K562 (cell line): Measurements from ENCODE around the gene XAB2. TPM values are rescaled to one million over a fixed set of nuclear protein-coding genes. Genes with fewer than 3 reads are reported as not detected.

ENCODE experiments used
- CBX2 ChIP-seq: fragments of 200-600 bp; sonication (generic); IDR thresholded peaks from one replicate; pipeline ENCODE4 v1.6.1; 2012; ENCODE audit warnings: mild to moderate bottlenecking, low read length, inconsistent platforms; ENCODE audit not compliant: insufficient read depth, poor library complexity, severe bottlenecking
- DNMT1 ChIP-seq: fragments of 450-650 bp; IDR thresholded peaks from 2 replicates; pipeline ENCODE4 v1.6.1; 2016; ENCODE audit warnings: antibody characterized with exemption, mild to moderate bottlenecking
- ELF2 ChIP-seq: fragments of 250-450 bp; sonication (Bioruptor Pico); IDR thresholded peaks from 2 replicates; pipeline ENCODE4 v1.5.0; 2021; ENCODE audit warnings: mild to moderate bottlenecking
- ESRRB ChIP-seq: fragments of 250-450 bp; sonication (Bioruptor Pico); IDR thresholded peaks from 2 replicates; pipeline ENCODE4 v1.5.0; 2020; ENCODE audit warnings: mild to moderate bottlenecking, moderate library complexity, borderline replicate concordance
- ETV5 ChIP-seq: sonication (generic); formaldehyde crosslinking; IDR thresholded peaks from 2 replicates; pipeline ENCODE4 v1.4.0; 2020; ENCODE audit warnings: low read depth, mild to moderate bottlenecking, missing genetic modification reagents
- IRF9 ChIP-seq: fragments of 450-650 bp; IDR thresholded peaks from 2 replicates; pipeline ENCODE4 v1.6.1; 2016; ENCODE audit warnings: missing biosample characterization, missing genetic modification characterization
- MNT ChIP-seq, 2 experiments: fragments of 450-650 bp; conservative IDR thresholded peaks; 2 replicates each; pipeline ENCODE4 v1.6.1; 2017; ENCODE audit warnings: mild to moderate bottlenecking in 2 of 2, moderate library complexity in 2 of 2
- NFRKB ChIP-seq: fragments of 450-650 bp; IDR thresholded peaks from 2 replicates; pipeline ENCODE4 v1.6.1; 2016; ENCODE audit warnings: low read depth
- NRF1 ChIP-seq, 2 experiments: fragments of 450-650 bp; IDR thresholded peaks in 1 of 2; conservative IDR thresholded peaks in 1 of 2; 2 replicates each; pipeline ENCODE4 v1.6.1; 2014; ENCODE audit warnings: mild to moderate bottlenecking in 2 of 2
- PCBP1 ChIP-seq: fragments of 200-400 bp; formaldehyde crosslinking; IDR thresholded peaks from 2 replicates; pipeline ENCODE4 v1.6.1; 2018; ENCODE audit warnings: mild to moderate bottlenecking, low read depth, low read length; ENCODE audit not compliant: poor library complexity, severe bottlenecking
- PREB ChIP-seq: sonication (generic); formaldehyde crosslinking; IDR thresholded peaks from 2 replicates; pipeline ENCODE4 v1.8.1; 2023; ENCODE audit warnings: mild to moderate bottlenecking, missing genetic modification reagents
- RFX5 ChIP-seq: IDR thresholded peaks from 2 replicates; pipeline ENCODE4 v1.6.1; 2011; ENCODE audit warnings: low read depth, mild to moderate bottlenecking, improper control_type of control experiment, low read length
- SETDB1 ChIP-seq: IDR thresholded peaks from one replicate; pipeline ENCODE4 v1.6.1; 2012; ENCODE audit warnings: low read length, control low read depth, inconsistent platforms
- TRIM24 ChIP-seq, 2 experiments: fragments of 450-650 bp; IDR thresholded peaks; 2 replicates each; pipeline ENCODE4 v1.6.1; 2016
- ZMIZ1 ChIP-seq, 2 experiments: fragments of 150-350 bp in 1 of 2; IDR thresholded peaks; 2 replicates each; pipeline ENCODE4 v1.6.1; 2012 to 2016; ENCODE audit warnings: low read depth in 2 of 2, low read length in 2 of 2, mild to moderate bottlenecking in 1 of 2, moderate library complexity in 1 of 2
- ZNF23 ChIP-seq: fragments of 250-450 bp; sonication (Bioruptor Pico); IDR thresholded peaks from 2 replicates; pipeline ENCODE4 v1.4.0; 2020; ENCODE audit warnings: mild to moderate bottlenecking
- ZNF512 ChIP-seq: IDR thresholded peaks from 2 replicates; pipeline ENCODE4 v1.6.1; 2016; ENCODE audit warnings: missing genetic modification characterization, missing compliant biosample characterization
- ZNF551 ChIP-seq: fragments of 250-450 bp; sonication (Bioruptor Pico); IDR thresholded peaks from 2 replicates; pipeline ENCODE4 v1.5.0; 2021; ENCODE audit warnings: mild to moderate bottlenecking, moderate library complexity
- polyA plus RNA-seq, 8 experiments: library from polyadenylated mRNA; depleted of rRNA in 4 of 8; stranded (reverse) in 5 of 8; unstranded in 3 of 8; fragments of >200 nt; fragmentation: Nextera tagmentation in 2 of 8; fragmentation: Illumina TruSeq in 1 of 8; extraction: Ambion mirVana in 2 of 8; extraction: Trizol in 1 of 8; gene quantifications; 2 replicates each; pipeline versions ENCODE4 v1.2.1 to v1.2.3, GENCODE V29; 2011 to 2014; ENCODE audit warnings: inconsistent platforms in 1 of 8, missing spikeins in 1 of 8
- total RNA-seq, 7 experiments: library from RNA; depleted of rRNA in 6 of 7; stranded (reverse); fragments of >200 nt in 6 of 7; fragmentation: Illumina TruSeq in 2 of 7; extraction: Trizol in 2 of 7; gene quantifications; 2 replicates each; pipeline versions ENCODE4 v1.2.1 to v1.2.3, GENCODE V29; 2011 to 2021; ENCODE audit warnings: low replicate concordance in 1 of 7

The XAB2 gene
- total and polyA plus RNA-seq, 9 of the 15 experiments (the other 6 are each of a cell fraction or from before 2014, with no cell fraction given): 0.21 to 58.3 (median 20.0) TPM

GRCh38 chr19:7637374-7638256 is 8.3 kb upstream of the XAB2 start (continued):
- peak in 1 of 2 experiments; percentile 13; a peak in 2 of 4 replicates for TF ChIP-seq MNT (conservative IDR thresholded peaks at IDR 0.05)
- TF ChIP-seq DNMT1: no peak
- TF ChIP-seq PCBP1: peak; percentile 18
- TF ChIP-seq ZNF512 (tag): no peak
- TF ChIP-seq ETV5 (CRISPR knock-in tag): peak; percentile 88
- TF ChIP-seq ESRRB (CRISPR knock-in tag): no peak
- no peak for TF ChIP-seq RFX5
- peak; percentile 92 for TF ChIP-seq NFRKB
- TF ChIP-seq SETDB1: no peak
- TF ChIP-seq ZNF551 (CRISPR knock-in tag): no peak
- TF ChIP-seq CBX2: no peak
- TF ChIP-seq TRIM24 (IDR thresholded peaks at IDR 0.05): peak in 1 of 2 experiments; percentile 71; a peak in 2 of 4 replicates
- no peak for TF ChIP-seq IRF9 (tag)
- TF ChIP-seq ZMIZ1 (IDR thresholded peaks at IDR 0.05; ENCODE audit: low read depth in 2 of 2, low read length in 2 of 2): peak in 1 of 2 experiments; percentile 31; a peak in 1 of 4 replicates
- TF ChIP-seq PREB: no peak
- no peak for TF ChIP-seq ELF2 (CRISPR knock-in tag)
- TF ChIP-seq ZNF23 (CRISPR knock-in tag): no peak
- TF ChIP-seq NRF1 (conservative IDR thresholded peaks at IDR 0.05 in 1 of 2, IDR thresholded peaks at IDR 0.05 in 1 of 2): peak in 1 of 2 experiments; percentile 31; a peak in 1 of 4 replicates
